GM19193 (cell line): Measurements from ENCODE around the gene SPATA6L.

Experiments
- POLR2A ChIP-seq: IDR thresholded peaks from 4 replicates; pipeline ENCODE4 v1.6.1; 2011; ENCODE audit not compliant: insufficient read depth, insufficient read length; ENCODE audit errors: extremely low read depth

SPATA6L gene

GRCh38 chr9:4618700-4619099 is 47.6 kb downstream of the SPATA6L start:
- TF ChIP-seq POLR2A, result no peak

- no peak for TF ChIP-seq POLR2A
Observed at GRCh38 chr9:4617752-4618151, 48.5 kb downstream of the SPATA6L start.

GRCh38 chr9:4615778-4616177 is 50.5 kb downstream of the SPATA6L start:
- TF ChIP-seq POLR2A, result no peak

- TF ChIP-seq POLR2A, result no peak
Observed at GRCh38 chr9:4615251-4615650, 51.0 kb downstream of the SPATA6L start.

- TF ChIP-seq POLR2A, result no peak
Observed at GRCh38 chr9:4614627-4615026, 51.7 kb downstream of the SPATA6L start.

GRCh38 chr9:4604678-4605095 is 61.6 kb downstream of the SPATA6L start:
- no peak for TF ChIP-seq POLR2A

- no peak for TF ChIP-seq POLR2A
Observed at GRCh38 chr9:4603830-4604229, 62.5 kb downstream of the SPATA6L start.

GRCh38 chr9:4600368-4600767 is 65.9 kb downstream of the SPATA6L start:
- no peak for TF ChIP-seq POLR2A

- TF ChIP-seq POLR2A, result no peak
Observed at GRCh38 chr9:4596165-4596922, 69.9 kb downstream of the SPATA6L start.

GRCh38 chr9:4594994-4595393 is 71.3 kb downstream of the SPATA6L start:
- no peak for TF ChIP-seq POLR2A

- no peak for TF ChIP-seq POLR2A
Observed at GRCh38 chr9:4594545-4594944, 71.7 kb downstream of the SPATA6L start.

- TF ChIP-seq POLR2A, result no peak
Observed at GRCh38 chr9:4592886-4593285, 73.4 kb downstream of the SPATA6L start.

- TF ChIP-seq POLR2A, result no peak
Observed at GRCh38 chr9:4592295-4592694, 74.0 kb downstream of the SPATA6L start.

GRCh38 chr9:4591123-4591500 is 75.2 kb downstream of the SPATA6L start:
- TF ChIP-seq POLR2A, result no peak

GRCh38 chr9:4590430-4591122 is 75.7 kb downstream of the SPATA6L start:
- no peak for TF ChIP-seq POLR2A

- no peak for TF ChIP-seq POLR2A
Observed at GRCh38 chr9:4588721-4589120, 77.6 kb downstream of the SPATA6L start.

GRCh38 chr9:4585135-4585534 is 81.1 kb downstream of the SPATA6L start:
- no peak for TF ChIP-seq POLR2A

GRCh38 chr9:4584636-4585035 is 81.6 kb downstream of the SPATA6L start:
- TF ChIP-seq POLR2A, result no peak
